GM18507 (cell line): ENCODE data around the gene CTRB1.
A peak's percentile ranks its signal among the peaks of the same experiment; 100 is the strongest.
"Not testable (repeated sequence)": the region's sequence is repeated elsewhere in the genome, so short reads cannot be mapped to it uniquely, and the experiment has no call there.

Experiments used
- DNase-seq: peaks from one replicate; pipeline ENCODE4 v3.0.0; 2011; ENCODE audit warnings: low read depth; ENCODE audit not compliant: insufficient read length; ENCODE audit errors: extremely low spot score
- FAIRE-seq: peaks from 2 replicates; lab custom pipeline; 2011; peaks lifted over from hg19 to GRCh38; lab: Jason Lieb, UNC

The CTRB1 gene

GRCh38 chr16:75203667-75204409, 14.9 kb upstream of the CTRB1 start:
- DNase-seq (no peak), FAIRE-seq (no peak)

- DNase-seq: no peak
- no peak for FAIRE-seq
Measured at GRCh38 chr16:75204410-75204758, 14.4 kb upstream of the CTRB1 start.

GRCh38 chr16:75204905-75205304, 13.9 kb upstream of the CTRB1 start:
- DNase-seq, FAIRE-seq: not testable (repeated sequence)

- not testable (repeated sequence) for FAIRE-seq, DNase-seq
Measured at GRCh38 chr16:75205438-75205837, 13.3 kb upstream of the CTRB1 start.

GRCh38 chr16:75205961-75206748, 12.6 kb upstream of the CTRB1 start:
- FAIRE-seq, DNase-seq: not testable (repeated sequence)

- no peak for DNase-seq
- FAIRE-seq: no peak
Measured at GRCh38 chr16:75206749-75207451, 11.9 kb upstream of the CTRB1 start, which contains the start of gene CTRB2. Gene CTRB2 (minus strand): TSS chr16:75207161. CDS start chr16:75207141, 20 bp downstream.

GRCh38 chr16:75207831-75208230, 11.0 kb upstream of the CTRB1 start:
- FAIRE-seq (no peak), DNase-seq (no peak)

- FAIRE-seq (no peak), DNase-seq (no peak)
Measured at GRCh38 chr16:75208242-75208825, 10.5 kb upstream of the CTRB1 start.

- DNase-seq (no peak), FAIRE-seq (no peak)
Measured at GRCh38 chr16:75208861-75209505, 9.8 kb upstream of the CTRB1 start.

GRCh38 chr16:75209514-75209913, 9.3 kb upstream of the CTRB1 start:
- not testable (repeated sequence) for FAIRE-seq, DNase-seq

GRCh38 chr16:75209944-75210343, 8.8 kb upstream of the CTRB1 start:
- no peak for DNase-seq
- no peak for FAIRE-seq

GRCh38 chr16:75211286-75211685, 7.5 kb upstream of the CTRB1 start:
- FAIRE-seq, DNase-seq: not testable (repeated sequence)

- no peak for FAIRE-seq
Measured at GRCh38 chr16:75216127-75216526, 2.7 kb upstream of the CTRB1 start.

GRCh38 chr16:75216576-75216975, 2.2 kb upstream of the CTRB1 start:
- FAIRE-seq (no peak), DNase-seq (no peak)

More at GRCh38 chr16:75216127-75216526, 2.7 kb upstream of the CTRB1 start:
- DNase-seq: no peak

GRCh38 chr16:75217389-75217851, 1.4 kb upstream of the CTRB1 start:
- DNase-seq (no peak), FAIRE-seq (no peak)

- no peak for FAIRE-seq
- DNase-seq: no peak
Measured at GRCh38 chr16:75219088-75219487, 300 bp downstream of the CTRB1 start.

- DNase-seq: no peak
- peak; percentile 67 for FAIRE-seq
Measured at GRCh38 chr16:75219838-75220237, 1.1 kb downstream of the CTRB1 start.

GRCh38 chr16:75222271-75222783, 3.5 kb downstream of the CTRB1 start:
- FAIRE-seq (no peak), DNase-seq (no peak)

- not testable (repeated sequence) for FAIRE-seq
Measured at GRCh38 chr16:75223129-75223528, 4.3 kb downstream of the CTRB1 start.

More at GRCh38 chr16:75223129-75223528, 4.3 kb downstream of the CTRB1 start:
- DNase-seq: not testable (repeated sequence)
